ENCODE measurements around the gene MFSD1. TPM values are rescaled to one million over a fixed set of nuclear protein-coding genes. Genes with fewer than 3 reads are reported as not detected.

The MFSD1 gene
- total RNA-seq, 2 donors from 2014 or later = 11.2 to 17.5 TPM

DNA sequence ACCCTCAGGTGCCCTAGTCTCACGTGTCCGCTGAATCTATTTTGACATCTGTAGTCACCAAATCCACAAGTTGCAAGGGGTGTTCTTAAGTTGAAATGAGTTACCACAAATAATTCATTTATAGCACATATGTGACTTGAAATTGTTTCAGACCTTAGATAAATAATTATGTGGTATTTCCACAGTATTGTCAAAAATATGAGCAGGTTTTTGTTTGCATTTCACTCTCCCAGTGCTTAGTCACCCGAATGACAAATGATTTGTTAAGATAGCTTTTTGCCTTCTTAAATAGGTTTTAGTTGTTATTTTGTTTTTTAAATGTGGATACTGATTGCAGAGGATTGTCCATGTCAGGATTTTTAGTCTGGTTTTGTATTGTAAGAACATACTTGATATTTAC, 2.6 kb downstream of the MFSD1 start:
- Mint-ChIP-seq H3K9me3 (no peaks in the 10 kb centered on the region), H3K4me1 (ENCODE audit: low read depth) (peaks cover 24% of the 10 kb centered on the region), H3K27me3 (ENCODE audit: low read depth) (no peaks in the 10 kb centered on the region), H3K36me3 (ENCODE audit: insufficient read depth in 2 of 2) (no peaks in the 10 kb centered on the region), H3K4me3 (peak overlapping the region in 1 of 2 donors; percentile 24), H3K27ac (peak overlapping the region; percentile 60)
- no peak for DNase-seq
- no peak for ATAC-seq (replicated peaks in 1 of 2)

DNA sequence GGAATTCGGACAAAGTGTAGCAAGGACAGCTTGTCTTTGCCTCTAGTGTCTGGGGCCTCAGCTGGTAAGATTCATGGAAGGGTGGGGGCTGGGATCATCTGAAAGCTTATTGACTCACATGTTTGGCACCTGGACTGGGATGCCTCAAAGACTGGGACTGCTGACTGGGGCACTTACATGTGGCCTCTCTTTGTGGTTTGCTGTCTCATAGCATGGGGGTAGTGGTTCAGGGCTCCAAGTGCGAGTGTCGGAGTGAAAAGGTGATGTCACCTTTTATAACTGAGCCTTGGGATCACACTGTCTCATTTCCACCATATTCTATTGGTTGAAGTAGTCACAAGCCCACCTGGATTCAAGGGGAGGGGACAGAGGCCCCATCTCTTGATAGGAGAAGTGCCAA, 6.8 kb downstream of the MFSD1 start:
- peaks cover 5% of the 10 kb centered on the region in 2 donors for H3K36me3 Mint-ChIP-seq (ENCODE audit: insufficient read depth in 2 of 2)
- H3K4me1 Mint-ChIP-seq (ENCODE audit: low read depth) = peaks cover 14% of the 10 kb centered on the region
- H3K9me3 Mint-ChIP-seq = no peaks in the 10 kb centered on the region
- DNase-seq (peak; percentile 13 to 30), ATAC-seq (replicated peaks in 1 of 2) (peak; percentile 84 to 92)
- H3K27me3 Mint-ChIP-seq (ENCODE audit: low read depth) = no peaks in the 10 kb centered on the region
- H3K4me3 Mint-ChIP-seq = no peak overlapping the region
- H3K27ac Mint-ChIP-seq = no peak overlapping the region

DNA sequence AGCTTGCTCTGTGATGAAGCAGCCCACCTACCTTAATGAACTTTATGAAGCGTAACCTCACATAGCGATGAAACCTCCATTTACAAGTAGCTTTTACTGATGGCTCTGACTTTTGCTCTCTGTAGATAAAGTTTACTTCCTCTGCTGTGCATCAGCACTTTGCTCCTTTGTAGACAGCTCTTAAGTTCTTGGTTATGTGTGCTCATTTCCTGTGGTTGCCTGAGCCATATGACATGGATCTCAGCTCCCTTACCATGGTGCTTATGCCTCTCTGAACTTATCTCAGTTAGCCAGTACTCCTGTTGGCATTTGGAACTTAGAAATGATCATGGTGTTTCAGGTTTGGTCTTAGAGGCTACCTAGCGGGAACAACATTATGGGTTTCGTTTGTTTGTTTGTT, 7.8 kb downstream of the MFSD1 start:
- ATAC-seq (replicated peaks in 1 of 2) (peak; percentile 72 to 81), DNase-seq (no peak)
- Mint-ChIP-seq H3K4me3 (peak overlapping the region in 1 of 2 donors; percentile 5), H3K9me3 (no peaks in the 10 kb centered on the region), H3K36me3 (ENCODE audit: insufficient read depth in 2 of 2) (peaks cover 5 to 9% of the 10 kb centered on the region in 2 donors), H3K4me1 (ENCODE audit: low read depth) (peaks cover 13% of the 10 kb centered on the region), H3K27ac (no peak overlapping the region), H3K27me3 (ENCODE audit: low read depth) (no peaks in the 10 kb centered on the region)

DNA sequence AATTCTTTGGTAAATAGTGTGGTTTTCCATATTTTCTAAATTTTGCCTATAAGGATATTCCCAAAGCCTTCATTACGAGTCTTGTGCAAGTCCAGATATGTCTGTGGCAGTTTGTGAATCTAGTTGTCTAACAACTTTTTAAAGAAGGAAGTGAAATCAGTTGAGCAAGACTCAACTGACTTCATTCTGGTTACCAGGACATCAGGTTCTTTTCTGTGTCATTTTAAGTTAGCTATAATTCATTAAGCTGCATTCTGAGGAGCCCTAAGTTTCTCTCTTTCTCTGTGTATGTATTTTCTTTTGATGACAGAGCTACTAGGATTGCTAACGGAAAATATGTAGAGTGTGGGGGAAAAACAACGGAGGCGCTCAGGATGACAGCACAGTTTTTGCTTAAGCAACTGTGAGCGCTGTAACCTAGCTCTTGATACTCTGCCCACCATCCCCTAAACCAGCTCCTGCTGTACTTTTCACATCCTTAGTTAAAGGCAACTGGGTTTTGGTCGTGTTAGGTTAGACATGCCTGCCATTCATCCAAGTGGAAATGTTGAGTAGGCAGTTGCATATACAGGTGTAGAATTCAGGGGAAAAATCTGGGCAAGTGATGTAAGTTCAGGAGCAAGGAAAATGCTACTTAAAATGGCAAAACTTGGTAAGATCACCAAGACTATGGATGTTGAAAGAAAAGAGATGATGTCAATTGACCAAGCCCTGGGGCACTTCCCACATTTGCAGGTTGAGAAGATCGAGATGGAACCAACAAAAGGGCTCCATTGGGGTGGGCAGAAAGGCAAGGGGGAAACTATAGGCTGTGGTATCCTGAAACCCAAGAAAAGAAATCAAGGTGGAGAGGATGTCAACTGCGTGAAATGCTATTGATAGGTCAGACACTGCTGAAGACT, 9.2 kb downstream of the MFSD1 start:
- Mint-ChIP-seq H3K4me3 (no peak overlapping the region), H3K36me3 (ENCODE audit: insufficient read depth in 2 of 2) (peaks cover 5 to 9% of the 10 kb centered on the region in 2 donors)

DNA sequence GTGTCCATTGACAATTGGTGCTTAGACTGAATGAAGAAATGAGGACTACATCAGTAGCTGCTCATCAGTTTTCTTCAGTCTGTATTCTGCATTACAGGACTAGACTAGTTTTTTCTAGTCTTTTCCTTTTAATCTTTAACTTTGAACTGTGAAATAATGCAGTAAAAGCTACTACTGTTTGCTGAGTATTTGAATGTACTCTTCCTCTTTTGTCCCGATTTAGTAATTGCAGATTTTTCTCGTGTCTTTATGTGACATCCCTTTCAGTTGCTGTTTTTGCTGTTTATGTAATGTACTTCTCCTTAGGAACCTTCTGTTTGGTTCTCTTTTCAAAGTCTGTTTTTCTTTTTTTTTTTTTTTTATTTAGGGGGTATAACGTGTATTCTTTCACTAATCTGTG, 17.4 kb downstream of the MFSD1 start:
- no peaks in the 10 kb centered on the region for H3K9me3 Mint-ChIP-seq
- DNase-seq (no peak), ATAC-seq (replicated peaks in 1 of 2) (no peak)
- H3K4me3 Mint-ChIP-seq = no peak overlapping the region
- H3K27ac Mint-ChIP-seq = no peak overlapping the region
- H3K4me1 Mint-ChIP-seq (ENCODE audit: low read depth) = no peaks in the 10 kb centered on the region
- H3K27me3 Mint-ChIP-seq (ENCODE audit: low read depth) = no peaks in the 10 kb centered on the region
- H3K36me3 Mint-ChIP-seq (ENCODE audit: insufficient read depth in 2 of 2) = peaks cover 1 to 4% of the 10 kb centered on the region in 2 donors

More for the DNA sequence above, 9.2 kb downstream of the MFSD1 start:
- DNase-seq (no peak), ATAC-seq (replicated peaks in 1 of 2) (no peak)
- Mint-ChIP-seq H3K27me3 (ENCODE audit: low read depth) (no peaks in the 10 kb centered on the region), H3K4me1 (ENCODE audit: low read depth) (peaks cover 13% of the 10 kb centered on the region), H3K27ac (no peak overlapping the region), H3K9me3 (no peaks in the 10 kb centered on the region)

DNA sequence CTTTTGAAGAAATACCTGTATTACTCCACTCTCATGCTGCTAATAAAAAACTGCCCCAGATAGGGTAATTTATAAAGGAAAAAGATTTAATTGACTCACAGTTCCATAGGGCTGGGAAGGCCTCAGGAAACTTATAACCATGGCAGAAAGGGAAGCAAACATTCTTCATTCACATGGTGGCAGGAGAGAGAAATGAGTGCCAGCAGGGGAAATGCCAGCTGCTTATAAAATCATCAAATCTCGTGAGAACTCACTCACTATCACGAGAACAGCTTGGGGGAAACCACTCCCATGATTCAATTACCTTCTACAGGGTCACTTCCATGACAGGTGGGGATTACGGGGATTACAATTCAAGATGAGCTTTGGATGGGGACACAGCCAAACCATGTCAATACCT, 18.7 kb downstream of the MFSD1 start:
- no peaks in the 10 kb centered on the region for H3K9me3 Mint-ChIP-seq
- ATAC-seq (replicated peaks in 1 of 2) (no peak), DNase-seq (no peak)
- no peak overlapping the region for H3K4me3 Mint-ChIP-seq
- H3K36me3 Mint-ChIP-seq (ENCODE audit: insufficient read depth in 2 of 2) = peaks cover 1 to 4% of the 10 kb centered on the region in 2 donors
- no peaks in the 10 kb centered on the region for H3K4me1 Mint-ChIP-seq (ENCODE audit: low read depth)
- H3K27ac Mint-ChIP-seq = no peak overlapping the region
- H3K27me3 Mint-ChIP-seq (ENCODE audit: low read depth) = no peaks in the 10 kb centered on the region

DNA sequence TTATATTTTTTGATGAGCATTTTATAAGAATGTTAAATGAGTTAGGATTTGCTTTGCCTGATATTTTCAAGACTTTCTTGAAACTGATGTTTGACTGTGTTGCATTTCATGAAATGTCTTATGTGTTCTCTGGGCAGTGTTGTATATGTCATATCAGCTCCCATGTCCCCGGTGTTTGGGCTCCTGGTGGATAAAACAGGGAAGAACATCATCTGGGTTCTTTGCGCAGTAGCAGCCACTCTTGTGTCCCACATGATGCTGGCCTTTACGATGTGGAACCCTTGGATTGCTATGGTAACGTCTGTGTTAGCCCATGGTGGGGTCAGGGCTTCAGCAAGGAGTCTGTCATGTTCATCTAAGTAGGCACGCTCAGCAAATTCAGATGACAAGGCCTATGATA, 20.0 kb downstream of the MFSD1 start:
- no peak overlapping the region for H3K27ac Mint-ChIP-seq

DNA sequence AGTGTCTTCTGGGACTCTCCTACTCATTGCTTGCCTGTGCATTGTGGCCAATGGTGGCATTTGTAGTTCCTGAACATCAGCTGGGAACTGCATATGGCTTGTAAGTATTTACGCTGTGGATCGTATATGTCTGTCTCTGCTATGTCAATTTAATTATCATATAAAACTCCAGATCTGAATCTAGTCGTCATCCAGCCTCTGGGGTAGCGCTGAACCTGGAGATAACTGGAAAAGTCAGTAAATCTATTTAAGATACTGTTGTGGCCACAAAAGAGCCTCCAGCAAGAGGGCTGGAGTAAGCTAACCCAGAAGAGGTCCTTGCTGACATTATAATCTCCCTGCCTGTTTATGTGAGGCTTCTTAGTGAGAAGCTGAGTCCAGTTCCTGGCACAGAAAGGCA, 21.6 kb downstream of the MFSD1 start:
- Mint-ChIP-seq H3K9me3 (no peaks in the 10 kb centered on the region), H3K4me1 (ENCODE audit: low read depth) (no peaks in the 10 kb centered on the region), H3K27ac (peak overlapping the region; percentile 42), H3K36me3 (ENCODE audit: insufficient read depth in 2 of 2) (peaks cover 0 to 4% of the 10 kb centered on the region in 2 donors), H3K27me3 (ENCODE audit: low read depth) (no peaks in the 10 kb centered on the region), H3K4me3 (no peak overlapping the region)
- DNase-seq (no peak), ATAC-seq (replicated peaks in 1 of 2) (no peak)

More for the DNA sequence above, 20.0 kb downstream of the MFSD1 start:
- no peak for ATAC-seq (replicated peaks in 1 of 2)
- H3K27me3 Mint-ChIP-seq (ENCODE audit: low read depth) = no peaks in the 10 kb centered on the region
- no peak for DNase-seq
- H3K9me3 Mint-ChIP-seq = no peaks in the 10 kb centered on the region
- H3K4me1 Mint-ChIP-seq (ENCODE audit: low read depth) = no peaks in the 10 kb centered on the region
- H3K4me3 Mint-ChIP-seq = no peak overlapping the region
- H3K36me3 Mint-ChIP-seq (ENCODE audit: insufficient read depth in 2 of 2) = peaks cover 1 to 4% of the 10 kb centered on the region in 2 donors

DNA sequence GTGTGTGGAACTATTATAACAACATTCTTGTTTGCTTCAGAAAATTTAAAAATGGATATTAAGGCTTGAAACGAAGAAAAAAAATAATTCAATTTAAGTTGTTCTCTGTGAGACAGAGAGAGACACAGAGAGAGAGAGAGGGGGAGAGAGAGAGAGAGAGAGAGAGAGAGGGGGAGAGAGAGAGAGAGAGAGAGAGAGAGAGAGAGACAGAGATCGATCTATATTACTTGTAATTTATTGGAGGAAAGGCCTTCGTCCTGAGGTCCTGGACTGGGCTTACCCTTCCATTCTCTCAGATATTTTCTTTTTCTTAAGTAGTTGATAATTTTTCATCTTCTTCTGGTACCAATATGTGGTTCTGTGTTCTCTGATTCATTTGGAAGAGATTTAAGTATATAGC, 25.9 kb downstream of the MFSD1 start:
- peak overlapping the region; percentile 46 for H3K27ac Mint-ChIP-seq
- H3K9me3 Mint-ChIP-seq = no peaks in the 10 kb centered on the region

DNA sequence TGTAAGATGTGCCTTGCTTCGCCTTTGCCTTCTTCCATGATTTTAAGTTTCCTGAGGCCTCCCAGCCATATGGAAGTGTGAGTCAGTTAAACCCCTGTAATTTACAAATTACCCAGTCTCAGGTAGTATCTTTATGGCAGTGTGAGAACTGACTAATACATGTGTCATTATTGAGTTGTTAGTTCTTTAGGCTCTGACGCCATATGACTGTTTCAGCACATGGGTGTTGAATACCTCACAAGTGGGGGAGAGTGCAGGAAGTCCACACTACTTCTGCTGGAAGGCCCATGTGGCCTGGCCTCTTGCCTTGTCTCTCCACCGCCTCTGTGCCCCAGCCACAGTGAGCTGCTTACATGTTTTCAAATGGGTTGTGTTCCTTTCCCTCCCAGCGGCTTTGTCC, 28.5 kb downstream of the MFSD1 start:
- ATAC-seq (replicated peaks in 1 of 2) = peak in 1 of 2 donors; percentile 71
- Mint-ChIP-seq H3K4me1 (ENCODE audit: low read depth) (peaks cover 6% of the 10 kb centered on the region), H3K27ac (no peak overlapping the region), H3K9me3 (no peaks in the 10 kb centered on the region), H3K27me3 (ENCODE audit: low read depth) (no peaks in the 10 kb centered on the region), H3K36me3 (ENCODE audit: insufficient read depth in 2 of 2) (peaks cover 0 to 7% of the 10 kb centered on the region in 2 donors), H3K4me3 (no peak overlapping the region)
- DNase-seq = no peak

More for the DNA sequence above, 25.9 kb downstream of the MFSD1 start:
- Mint-ChIP-seq H3K4me3 (no peak overlapping the region), H3K4me1 (ENCODE audit: low read depth) (peaks cover 6% of the 10 kb centered on the region), H3K36me3 (ENCODE audit: insufficient read depth in 2 of 2) (peaks cover 0 to 8% of the 10 kb centered on the region in 2 donors), H3K27me3 (ENCODE audit: low read depth) (no peaks in the 10 kb centered on the region)
- DNase-seq = no peak
- ATAC-seq (replicated peaks in 1 of 2) = no peak

DNA sequence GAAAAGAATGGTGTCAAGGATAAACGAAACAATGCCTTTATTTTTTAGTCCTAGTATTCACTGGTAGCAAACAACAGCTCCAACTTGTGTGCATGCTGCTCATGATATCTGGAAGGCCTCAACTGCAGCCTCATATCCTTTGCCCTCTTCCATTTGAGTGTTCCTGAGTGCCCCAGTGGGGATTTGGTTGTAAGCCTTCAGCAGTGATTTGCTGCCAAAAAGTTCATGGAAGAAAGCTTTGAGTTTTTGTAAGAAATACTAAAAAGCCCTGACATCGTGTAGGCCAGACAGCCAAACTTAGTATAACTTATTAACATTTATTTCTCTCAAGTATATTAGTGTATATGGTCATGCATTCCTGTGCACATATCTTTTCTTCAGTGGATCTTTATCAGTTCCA, 30.0 kb downstream of the MFSD1 start:
- Mint-ChIP-seq H3K27me3 (ENCODE audit: low read depth) (no peaks in the 10 kb centered on the region), H3K27ac (no peak overlapping the region), H3K9me3 (no peaks in the 10 kb centered on the region), H3K4me1 (ENCODE audit: low read depth) (peaks cover 6% of the 10 kb centered on the region), H3K4me3 (no peak overlapping the region), H3K36me3 (ENCODE audit: insufficient read depth in 2 of 2) (peaks cover 0 to 7% of the 10 kb centered on the region in 2 donors)
- no peak for ATAC-seq (replicated peaks in 1 of 2)
- no peak for DNase-seq

DNA sequence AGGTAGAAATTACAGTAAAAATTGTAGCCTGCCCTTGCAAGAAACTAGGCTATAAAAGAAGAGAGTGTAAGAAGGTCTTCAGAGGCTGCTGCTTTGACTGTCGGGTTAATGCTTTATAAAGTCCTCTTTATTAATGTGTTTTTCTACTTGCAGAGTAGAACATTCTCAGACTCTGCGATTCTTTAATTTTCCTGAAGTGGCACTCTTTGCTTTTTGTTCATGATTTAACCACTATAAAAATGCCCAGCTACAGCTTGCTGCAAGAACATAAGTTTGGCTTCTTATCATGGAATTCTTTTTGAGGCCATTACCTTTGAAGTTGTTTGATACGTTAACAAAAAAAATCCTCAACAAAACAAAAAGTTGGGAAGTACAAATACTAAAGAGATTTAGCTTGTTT, 33.8 kb downstream of the MFSD1 start:
- H3K27me3 Mint-ChIP-seq (ENCODE audit: low read depth) = no peaks in the 10 kb centered on the region
- DNase-seq (no peak), ATAC-seq (replicated peaks in 1 of 2) (no peak)
- peaks cover 2% of the 10 kb centered on the region for H3K4me1 Mint-ChIP-seq (ENCODE audit: low read depth)
- no peak overlapping the region for H3K4me3 Mint-ChIP-seq
- no peak overlapping the region for H3K27ac Mint-ChIP-seq
- H3K36me3 Mint-ChIP-seq (ENCODE audit: insufficient read depth in 2 of 2) = peaks cover 0 to 4% of the 10 kb centered on the region in 2 donors
- no peaks in the 10 kb centered on the region for H3K9me3 Mint-ChIP-seq

DNA sequence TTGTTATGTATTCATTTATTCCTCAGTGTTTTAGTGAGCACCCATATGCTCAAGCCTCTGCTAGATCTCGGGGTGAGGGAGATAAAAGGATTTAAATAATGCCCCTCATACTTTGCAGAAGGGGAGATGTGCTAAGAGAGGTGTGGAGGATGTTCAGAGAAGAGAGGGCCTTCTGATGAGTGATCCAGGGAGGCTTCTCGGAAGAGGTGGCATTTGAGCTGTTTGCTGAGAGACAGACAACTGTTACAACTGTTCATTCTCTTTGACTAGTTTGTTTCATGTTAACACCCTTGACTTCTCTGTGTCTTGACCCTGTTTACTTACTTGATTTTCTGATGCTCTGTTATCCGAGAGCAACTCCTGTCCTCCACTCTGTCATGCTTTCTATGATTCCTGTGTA, 34.5 kb downstream of the MFSD1 start:
- H3K27me3 Mint-ChIP-seq (ENCODE audit: low read depth) = no peaks in the 10 kb centered on the region
- no peak for DNase-seq
- ATAC-seq (replicated peaks in 1 of 2) = no peak
- H3K4me1 Mint-ChIP-seq (ENCODE audit: low read depth) = no peaks in the 10 kb centered on the region
- H3K9me3 Mint-ChIP-seq = no peaks in the 10 kb centered on the region
- no peak overlapping the region for H3K27ac Mint-ChIP-seq
- H3K36me3 Mint-ChIP-seq (ENCODE audit: insufficient read depth in 2 of 2) = peaks cover 0 to 2% of the 10 kb centered on the region in 2 donors
- no peak overlapping the region for H3K4me3 Mint-ChIP-seq

DNA sequence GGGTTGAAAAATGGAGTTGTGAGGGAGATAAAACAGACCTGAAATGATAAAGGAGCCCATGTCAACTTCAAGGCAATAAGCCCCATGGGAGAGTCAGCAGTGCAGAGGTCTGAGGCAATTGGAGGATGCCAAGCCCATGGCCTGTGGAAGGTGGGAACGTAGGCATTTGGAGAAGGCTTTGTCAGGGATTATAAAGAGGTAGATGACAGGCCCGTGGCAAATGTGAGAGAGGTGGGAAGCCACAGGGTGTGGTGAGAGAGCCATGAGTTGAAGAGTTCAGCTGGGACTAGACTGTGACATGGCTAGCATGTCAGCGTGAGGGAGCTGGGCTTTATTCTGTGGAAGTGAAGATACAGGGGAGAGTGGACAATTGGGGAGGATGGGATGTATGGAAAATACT, 35.4 kb downstream of the MFSD1 start:
- Mint-ChIP-seq H3K27ac (no peak overlapping the region), H3K4me1 (ENCODE audit: low read depth) (no peaks in the 10 kb centered on the region)

More for the DNA sequence above, 35.4 kb downstream of the MFSD1 start:
- ATAC-seq (replicated peaks in 1 of 2) (no peak), DNase-seq (no peak)
- no peaks in the 10 kb centered on the region for H3K27me3 Mint-ChIP-seq (ENCODE audit: low read depth)
- H3K36me3 Mint-ChIP-seq (ENCODE audit: insufficient read depth in 2 of 2) = no peaks in the 10 kb centered on the region
- H3K9me3 Mint-ChIP-seq = no peaks in the 10 kb centered on the region
- H3K4me3 Mint-ChIP-seq = no peak overlapping the region

Data from activated T-cell treated with anti-CD3 and anti-CD28 coated beads, Interleukin-2, amount 50 U/mL, for 72 hours (primary cell).